Heart left ventricle (tissue), 16 donors: Measurements from ENCODE around the gene ARHGAP20. TPM values are rescaled to one million over a fixed set of nuclear protein-coding genes. Genes with fewer than 3 reads are reported as not detected.

Experiments
- ATAC-seq, 4 donors: fragments of 200-7000 bp; cut with Tn5 transposase; one replicate each; pipeline ENCODE4 v1.9.1; 2020 to 2022; ENCODE audit warnings: moderate library complexity in 4 of 4, mild to moderate bottlenecking in 3 of 4, moderate number of reproducible peaks in 1 of 4
- DNase-seq, 5 donors: peaks; one replicate each; pipeline ENCODE4 v3.0.0-alpha.2; 2020
- H3K27ac ChIP-seq, 12 donors: fragments of 200-600 bp; sonication (generic) in 4 of 12; one replicate each; pipeline versions ENCODE4 v1.5.0 to v1.8.0; 2016 to 2022; ENCODE audit warnings: mild to moderate bottlenecking in 2 of 12
- H3K27me3 ChIP-seq, 9 donors: fragments of 200-600 bp; sonication (generic) in 2 of 9; one replicate each; pipeline versions ENCODE4 v1.5.1 to v1.8.0; 2016 to 2022; ENCODE audit warnings: mild to moderate bottlenecking in 3 of 9
- H3K36me3 ChIP-seq, 9 donors: fragments of 200-600 bp; sonication (generic) in 2 of 9; one replicate each; pipeline versions ENCODE4 v1.5.0 to v1.8.0; 2018 to 2022; ENCODE audit warnings: mild to moderate bottlenecking in 2 of 9
- H3K4me1 ChIP-seq, 12 donors: fragments of 200-600 bp; sonication (generic) in 4 of 12; one replicate each; pipeline versions ENCODE4 v1.5.0 to v1.8.0; 2016 to 2022; ENCODE audit warnings: mild to moderate bottlenecking in 3 of 12
- H3K4me3 ChIP-seq, 12 donors: fragments of 200-600 bp; sonication (generic) in 4 of 12; one replicate each; pipeline versions ENCODE4 v1.5.0 to v1.8.0; 2017 to 2022; ENCODE audit warnings: mild to moderate bottlenecking in 9 of 12, moderate library complexity in 4 of 12
- H3K9me3 ChIP-seq, 12 donors: fragments of 200-600 bp; sonication (generic) in 4 of 12; one replicate each; pipeline versions ENCODE4 v1.5.0 to v1.8.0; 2016 to 2022; ENCODE audit warnings: mild to moderate bottlenecking in 1 of 12
- CTCF ChIP-seq, 12 donors: fragments of 200-600 bp; sonication (generic) in 4 of 12; IDR thresholded peaks; one replicate each; pipeline versions ENCODE4 v1.5.0 to v1.8.0; 2018 to 2022; ENCODE audit warnings: antibody characterized with exemption in 12 of 12, mild to moderate bottlenecking in 5 of 12
- POLR2A ChIP-seq, 2 donors: fragments of 450-650 bp; IDR thresholded peaks; one replicate each; pipeline ENCODE4 v1.6.1; 2017; ENCODE audit warnings: antibody characterized with exemption in 2 of 2, mild to moderate bottlenecking in 2 of 2, moderate library complexity in 2 of 2
- WGBS, 4 donors: extraction: QIAGEN DNeasy Blood & Tissue Kit in 2 of 4; methylation state at CpG; one replicate each; pipeline versions ENCODE4 v1.1.5 to v1.1.7; 2013 to 2018; 5-methylcytosine and 5-hydroxymethylcytosine counted together
- intact Hi-C, 10 donors: fragments of 100-400 bp; cut with DNase I; formaldehyde crosslinking; loops; one replicate each; pipeline versions ENCODE4 v1.11.1 to v1.14.2; 2022
- polyA plus RNA-seq, 2 donors: library from polyadenylated mRNA; stranded (reverse); fragments of 200-250 nt; gene quantifications; one replicate each; pipeline ENCODE4 v1.2.3, GENCODE V29; 2013
- total RNA-seq, 9 donors: library from RNA; depleted of rRNA in 2 of 9; stranded (reverse); fragments of >200 nt in 2 of 9; fragmentation: NEBNext Ultra II Directional in 3 of 9; extraction: Animal tissue kit (Norgen Biotek cat#: 25700) in 3 of 9; gene quantifications; one replicate each; pipeline versions ENCODE4 v1.1.0 to v1.2.4, GENCODE V29; 2016 to 2023
- donor health status: ischemic (EF 13 %, LVEDD 7.1; RV severe dilation, severe dysfunction).
- donor health status: healthy with polysubstance abuse.
- donor health status: DM: no; HTN: yes; CAD: no.
- donor health status: DM: no; HTN: no; CAD: no.
- donor health status: ischemic (EF 25% LVEDD 6.9; RV normal size, moderate dysfunction).
- donor health status: ischemic (EF 25% LVEDD 5.7; RV mildly dilated, moderate dysfunction).
- donor health status: healthy.
- donor health status: DM: yes; HTN: yes; CAD: no.
- donor health status: ischemic (EF 35%, LVEDD 5.7; RV mildly dilated, moderate dysfunction).
- donor health status: nonischemic (EF 11% LVEDD 7.7; RV severe dilation, severe dysfunction).
- donor health status: DM: yes; HTN: yes; CAD: no.
- donor health status: PGD.
- donor health status: ischemic (EF 29% LVEDD 5.4; RV normal size, mild dysfunction).
- donor health status: nonischemic (EF 23%, LVEDD 6.1; RV moderate dilation, normal function).

The ARHGAP20 gene
- total and polyA plus RNA-seq, 11 donors: 0.05 to 2.1 (median 0.28) TPM

GRCh38 chr11:110679323-110679975 lies 32.8 kb downstream of the ARHGAP20 start:
- intact Hi-C loops: no loop called here
- 72 to 82% (median 77%) methylated on average over 2 of the region's 2 CpGs for WGBS, 4 donors

GRCh38 chr11:110675548-110675947 lies 36.7 kb downstream of the ARHGAP20 start:
- TF ChIP-seq POLR2A (IDR thresholded peaks at IDR 0.05) (no peak), CTCF (IDR thresholded peaks at IDR 0.05) (no peak)
- no peaks in the 10 kb centered on the region for H3K36me3 ChIP-seq
- peaks cover 0 to 20% (median 0%) of the 10 kb centered on the region in 12 donors for H3K9me3 ChIP-seq
- WGBS, 4 donors: 78 to 96% (median 88%) methylated on average over 2 of the region's 2 CpGs
- H3K27me3 ChIP-seq: no peaks in the 10 kb centered on the region
- ATAC-seq: no peak
- DNase-seq: no peak
- no peak overlapping the region for H3K27ac ChIP-seq
- intact Hi-C loops: no loop called here
- H3K4me1 ChIP-seq: no peaks in the 10 kb centered on the region
- no peak overlapping the region for H3K4me3 ChIP-seq

More at GRCh38 chr11:110679323-110679975, 32.8 kb downstream of the ARHGAP20 start:
- no peak for ATAC-seq
- no peak overlapping the region for H3K4me3 ChIP-seq
- H3K27me3 ChIP-seq: no peaks in the 10 kb centered on the region
- H3K9me3 ChIP-seq: no peaks in the 10 kb centered on the region
- TF ChIP-seq POLR2A (IDR thresholded peaks at IDR 0.05): no peak
- TF ChIP-seq CTCF (IDR thresholded peaks at IDR 0.05): no peak
- H3K36me3 ChIP-seq: no peaks in the 10 kb centered on the region
- no peak overlapping the region for H3K27ac ChIP-seq
- H3K4me1 ChIP-seq: no peaks in the 10 kb centered on the region
- DNase-seq: no peak

GRCh38 chr11:110665689-110666465 lies 46.4 kb downstream of the ARHGAP20 start:
- WGBS, 4 donors: 88 to 90% (median 89%) methylated on average over 7 of the region's 7 CpGs
- DNase-seq: no peak

More at GRCh38 chr11:110665689-110666465, 46.4 kb downstream of the ARHGAP20 start:
- no peak for ATAC-seq
- no peaks in the 10 kb centered on the region for H3K36me3 ChIP-seq
- no peaks in the 10 kb centered on the region for H3K4me1 ChIP-seq
- no peak for TF ChIP-seq CTCF (IDR thresholded peaks at IDR 0.05)
- no peak for TF ChIP-seq POLR2A (IDR thresholded peaks at IDR 0.05)
- H3K27me3 ChIP-seq: no peaks in the 10 kb centered on the region
- H3K27ac ChIP-seq: no peak overlapping the region
- no peak overlapping the region for H3K4me3 ChIP-seq
- intact Hi-C loops: no loop called here
- H3K9me3 ChIP-seq: peaks cover 0 to 26% (median 0%) of the 10 kb centered on the region in 12 donors
